Mucosa of descending colon (tissue), 3 donors: ENCODE measurements around the gene PIP4K2A. TPM values are rescaled to one million over a fixed set of nuclear protein-coding genes. Genes with fewer than 3 reads are reported as not detected.

ENCODE experiments used
- ATAC-seq: fragments of 200-7000 bp; cut with Tn5 transposase; one replicate; pipeline ENCODE4 v1.9.1; 2020; ENCODE audit warnings: mild to moderate bottlenecking, moderate library complexity
- DNase-seq, 3 donors: peaks; one replicate each; pipeline ENCODE4 v3.0.0-alpha.2; 2020
- H3K36me3 ChIP-seq: fragments of 200-600 bp; one replicate; pipeline ENCODE4 v1.8.0; 2021; ENCODE audit warnings: low read depth, mild to moderate bottlenecking
- H3K4me1 ChIP-seq: fragments of 200-600 bp; one replicate; pipeline ENCODE4 v1.8.0; 2021; ENCODE audit warnings: low read depth, mild to moderate bottlenecking
- H3K4me3 ChIP-seq: fragments of 200-600 bp; one replicate; pipeline ENCODE4 v1.8.0; 2021; ENCODE audit warnings: mild to moderate bottlenecking
- H3K9me3 ChIP-seq: fragments of 200-600 bp; one replicate; pipeline ENCODE4 v1.8.0; 2021; ENCODE audit warnings: mild to moderate bottlenecking
- intact Hi-C, 2 donors: fragments of 100-400 bp; cut with DNase I in 1 of 2; cut with micrococcal nuclease in 1 of 2; formaldehyde crosslinking; loops; one replicate each; pipeline versions ENCODE4 v1.11.0 to v1.11.1; 2022; cut with DNase I, micrococcal nuclease
- total RNA-seq, 3 donors: library from RNA; stranded (reverse); fragmentation: NEBNext Ultra II Directional in 2 of 3; extraction: Animal tissue kit (Norgen Biotek cat#: 25700) in 2 of 3; gene quantifications; one replicate each; pipeline versions ENCODE4 v1.2.1 to v1.2.4, GENCODE V29; 2021 to 2023
- TF ChIP-seq, protein P1 (sequence below): fragments of 200-600 bp; IDR thresholded peaks from one replicate; pipeline ENCODE4 v1.8.0; 2022; ENCODE audit warnings: antibody characterized with exemption, mild to moderate bottlenecking
- donor health status: DM: no; HTN: no; CAD: no; lungs with moderate emphysema.
- donor health status: DM: no; HTN: no; CAD: no.
- donor health status: DM: no; HTN: yes; CAD: no.

PIP4K2A gene
- total RNA-seq, 3 donors from 2014 or later = 17.2 to 29.4 (median 21.2) TPM

DNA sequence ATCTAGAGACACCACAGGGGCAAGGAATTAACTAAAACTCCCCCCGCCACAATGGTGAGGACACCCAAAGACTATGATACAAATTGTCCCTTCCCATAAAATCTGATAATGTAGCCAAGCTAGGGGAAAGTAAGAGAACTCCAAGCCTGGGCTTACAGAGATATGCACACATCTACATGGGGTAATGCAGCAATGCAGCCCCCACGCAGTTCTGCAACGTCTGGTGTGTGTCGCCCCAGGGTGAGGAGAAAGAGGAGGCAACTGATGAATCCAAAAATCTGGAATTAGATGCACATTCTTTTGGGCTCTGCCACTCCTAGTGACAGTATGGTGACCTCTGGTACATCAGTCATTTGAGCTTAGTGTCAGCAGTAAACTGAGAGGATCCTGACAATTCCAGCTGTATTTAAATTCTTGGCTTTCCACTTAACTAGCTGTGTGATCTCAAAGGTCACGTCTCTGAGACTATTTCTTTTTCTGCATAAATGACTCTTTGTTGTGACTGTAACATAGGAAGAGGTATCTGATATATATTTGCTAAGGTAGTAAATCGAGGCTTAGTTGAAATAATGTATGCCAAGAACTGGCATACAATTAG lies 51.5 kb downstream of the PIP4K2A start:
- no peaks in the 10 kb centered on the region for H3K36me3 ChIP-seq
- no peak for DNase-seq
- intact Hi-C loops = no loop called here
- no peaks in the 10 kb centered on the region for H3K9me3 ChIP-seq
- TF ChIP-seq, protein P1, sequence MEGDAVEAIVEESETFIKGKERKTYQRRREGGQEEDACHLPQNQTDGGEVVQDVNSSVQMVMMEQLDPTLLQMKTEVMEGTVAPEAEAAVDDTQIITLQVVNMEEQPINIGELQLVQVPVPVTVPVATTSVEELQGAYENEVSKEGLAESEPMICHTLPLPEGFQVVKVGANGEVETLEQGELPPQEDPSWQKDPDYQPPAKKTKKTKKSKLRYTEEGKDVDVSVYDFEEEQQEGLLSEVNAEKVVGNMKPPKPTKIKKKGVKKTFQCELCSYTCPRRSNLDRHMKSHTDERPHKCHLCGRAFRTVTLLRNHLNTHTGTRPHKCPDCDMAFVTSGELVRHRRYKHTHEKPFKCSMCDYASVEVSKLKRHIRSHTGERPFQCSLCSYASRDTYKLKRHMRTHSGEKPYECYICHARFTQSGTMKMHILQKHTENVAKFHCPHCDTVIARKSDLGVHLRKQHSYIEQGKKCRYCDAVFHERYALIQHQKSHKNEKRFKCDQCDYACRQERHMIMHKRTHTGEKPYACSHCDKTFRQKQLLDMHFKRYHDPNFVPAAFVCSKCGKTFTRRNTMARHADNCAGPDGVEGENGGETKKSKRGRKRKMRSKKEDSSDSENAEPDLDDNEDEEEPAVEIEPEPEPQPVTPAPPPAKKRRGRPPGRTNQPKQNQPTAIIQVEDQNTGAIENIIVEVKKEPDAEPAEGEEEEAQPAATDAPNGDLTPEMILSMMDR = no peak
- no peak overlapping the region for H3K4me3 ChIP-seq
- H3K4me1 ChIP-seq = peaks cover 6% of the 10 kb centered on the region
- ATAC-seq = no peak

DNA sequence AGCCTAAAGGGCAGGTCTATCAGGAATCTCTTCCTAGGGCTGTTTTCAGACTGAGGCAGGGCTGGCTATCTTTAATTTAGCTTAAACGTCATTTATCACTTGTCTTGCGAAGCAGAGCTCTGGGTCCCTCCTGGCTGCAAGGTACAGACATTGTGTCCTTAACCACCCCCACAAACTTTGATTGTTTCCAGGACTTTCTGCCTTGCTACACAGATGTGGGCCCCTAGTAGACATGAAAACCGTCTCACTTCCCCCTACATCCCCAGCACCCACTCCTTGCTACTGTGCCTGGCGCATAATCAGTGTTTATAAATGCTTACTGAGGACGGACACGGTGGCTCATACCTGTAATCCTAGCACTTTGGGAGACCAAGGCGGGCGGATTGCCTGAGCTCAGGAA lies 54.5 kb downstream of the PIP4K2A start:
- Histone ChIP-seq H3K4me1 (peaks cover 6% of the 10 kb centered on the region), H3K36me3 (no peaks in the 10 kb centered on the region), H3K9me3 (no peaks in the 10 kb centered on the region), H3K4me3 (no peak overlapping the region)
- intact Hi-C loops = no loop called here
- TF ChIP-seq, protein P1 = no peak
- ATAC-seq (no peak), DNase-seq (no peak)

DNA sequence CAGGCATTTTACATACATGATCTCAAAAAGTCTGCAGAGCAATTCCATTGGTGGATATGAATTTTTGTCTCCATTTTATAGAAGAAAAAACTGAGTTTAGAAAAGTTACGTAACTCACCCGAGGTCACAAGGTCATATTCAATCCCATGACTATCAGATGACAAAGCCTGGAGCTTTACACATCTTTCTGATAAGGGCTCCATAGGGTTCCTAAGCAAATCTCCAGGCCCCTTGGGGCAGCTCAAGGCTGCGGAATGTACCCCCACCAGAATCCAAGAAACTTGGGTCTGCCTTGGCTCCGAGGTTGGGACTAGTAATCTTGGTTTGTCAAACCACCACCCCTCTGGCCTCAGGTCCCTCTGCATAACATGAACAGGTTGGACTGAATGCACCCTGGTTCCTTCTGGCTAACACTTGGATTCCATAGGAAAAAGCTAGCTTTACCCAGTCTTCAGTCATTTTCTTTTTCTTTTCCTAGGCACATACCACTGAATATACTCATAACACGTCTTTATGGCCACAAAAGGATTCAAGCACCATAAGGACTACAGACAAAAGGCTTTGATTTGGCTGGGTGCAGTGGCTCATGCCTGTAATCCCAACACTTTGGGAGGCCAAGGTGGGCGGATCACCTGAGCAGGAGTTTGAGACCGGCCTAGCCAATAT lies 55.5 kb downstream of the PIP4K2A start:
- ATAC-seq = no peak
- Histone ChIP-seq H3K36me3 (no peaks in the 10 kb centered on the region), H3K4me1 (peaks cover 6% of the 10 kb centered on the region), H3K4me3 (no peak overlapping the region), H3K9me3 (no peaks in the 10 kb centered on the region)
- intact Hi-C loops = no loop called here
- no peak for DNase-seq
- TF ChIP-seq, protein P1 = no peak

DNA sequence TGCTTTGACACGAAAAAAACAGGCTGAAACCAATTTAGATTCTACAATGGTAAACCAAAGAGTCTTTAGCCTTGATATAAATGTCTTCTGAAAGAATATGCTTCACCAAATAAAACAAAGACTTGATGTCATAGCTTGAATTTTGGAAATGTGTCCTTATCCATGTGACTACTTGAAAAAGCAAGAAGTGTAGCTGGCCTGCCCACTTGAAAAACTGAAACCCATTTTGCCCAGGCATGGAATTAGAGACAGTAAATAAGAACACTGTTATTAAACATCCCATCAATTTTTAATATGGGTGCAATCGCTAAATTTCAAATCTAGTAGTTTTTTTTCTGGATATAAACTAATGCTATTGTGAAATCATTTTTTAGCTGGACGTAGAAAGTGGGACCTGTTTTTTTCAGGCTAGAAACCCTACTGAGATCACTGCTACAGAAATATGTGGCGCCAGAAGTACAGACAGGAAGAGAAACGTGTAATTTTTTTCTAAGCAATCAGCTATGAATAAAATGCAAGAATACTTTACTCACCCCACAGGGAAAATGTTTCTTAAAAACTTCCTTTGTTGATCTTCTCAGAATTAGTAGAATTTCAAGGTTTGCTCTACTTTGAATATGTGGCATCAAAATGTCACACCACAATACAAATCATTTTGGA lies 56.7 kb downstream of the PIP4K2A start:
- DNase-seq (no peak), ATAC-seq (no peak)
- Histone ChIP-seq H3K4me1 (peaks cover under 1% of the 10 kb centered on the region), H3K36me3 (no peaks in the 10 kb centered on the region), H3K9me3 (no peaks in the 10 kb centered on the region), H3K4me3 (no peak overlapping the region)
- TF ChIP-seq, protein P1 = no peak
- intact Hi-C loops = no loop called here

DNA sequence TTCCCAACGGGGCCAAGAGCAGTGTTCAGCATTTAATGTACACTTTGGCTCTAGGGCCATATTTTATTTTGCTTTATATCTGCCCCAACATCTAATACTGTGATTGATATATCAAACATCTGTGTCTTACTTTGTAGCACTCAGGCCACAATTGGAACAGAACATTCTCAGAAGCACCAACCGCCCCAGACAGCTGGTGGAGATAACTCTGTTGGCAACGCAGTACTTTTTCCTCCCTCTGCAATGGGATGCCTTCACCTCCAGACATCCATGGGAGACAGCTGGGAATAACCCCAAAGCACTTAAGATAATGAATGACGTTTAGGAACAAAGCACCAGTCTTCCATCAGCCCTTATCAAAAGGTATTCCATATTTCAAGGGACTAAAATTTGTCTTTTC lies 57.4 kb downstream of the PIP4K2A start:
- intact Hi-C loops = no loop called here
- Histone ChIP-seq H3K4me1 (no peaks in the 10 kb centered on the region), H3K36me3 (no peaks in the 10 kb centered on the region), H3K9me3 (no peaks in the 10 kb centered on the region), H3K4me3 (no peak overlapping the region)
- TF ChIP-seq, protein P1 = no peak
- ATAC-seq (no peak), DNase-seq (no peak)
